Measurements from ENCODE around the gene WWOX. TPM values are rescaled to one million over a fixed set of nuclear protein-coding genes. Genes with fewer than 3 reads are reported as not detected.

Gene WWOX
- total RNA-seq, 1 experiment from 2014 or later: 79.9 TPM

GRCh38 chr16:79062336-79062735 lies 962.9 kb downstream of the WWOX start:
- ChIA-PET CTCF (no interaction called here), POLR2A (ENCODE audit: low non-redundant PET) (no interaction called here)
- no peaks in the 10 kb centered on the region for H3K9me3 ChIP-seq (ENCODE audit: low read depth, low read length, poor library complexity, severe bottlenecking)
- no TSS peak for BruUV-seq (replicated peaks)
- no peaks in the 10 kb centered on the region for H3K27me3 ChIP-seq (replicated peaks; ENCODE audit: insufficient read depth, low read depth, low read length, poor library complexity)
- H3K4me1 ChIP-seq (ENCODE audit: insufficient read depth, low read length, poor library complexity, severe bottlenecking): no peaks in the 10 kb centered on the region
- peak; percentile 27 for DNase-seq (ENCODE audit: low spot score)
- intact Hi-C loops (cut with micrococcal nuclease; ENCODE audit: unreplicated experiment): no loop called here
- no peak for TF ChIP-seq EZH2 (IDR thresholded peaks at IDR 0.05; ENCODE audit: borderline replicate concordance, low read depth, low read length, poor library complexity, severe bottlenecking)
- no peak for TF ChIP-seq CTCF (conservative IDR thresholded peaks at IDR 0.05; ENCODE audit: low read depth, low read length)
- no peaks in the 10 kb centered on the region for H3K36me3 ChIP-seq (ENCODE audit: insufficient read depth, low read length, poor library complexity, severe bottlenecking)
- H3K27ac ChIP-seq (ENCODE audit: low read depth, low read length, poor library complexity, severe bottlenecking): no peak overlapping the region
- H3K4me3 ChIP-seq (ENCODE audit: low read depth, low read length, poor library complexity, severe bottlenecking): no peak overlapping the region

- H3K27me3 ChIP-seq (replicated peaks; ENCODE audit: insufficient read depth, low read depth, low read length, poor library complexity): no peaks in the 10 kb centered on the region
- no peak for DNase-seq (ENCODE audit: low spot score)
- no peaks in the 10 kb centered on the region for H3K9me3 ChIP-seq (ENCODE audit: low read depth, low read length, poor library complexity, severe bottlenecking)
- ChIA-PET POLR2A (ENCODE audit: low non-redundant PET) (no interaction called here), CTCF (no interaction called here)
- H3K27ac ChIP-seq (ENCODE audit: low read depth, low read length, poor library complexity, severe bottlenecking): no peak overlapping the region
- intact Hi-C loops (cut with micrococcal nuclease; ENCODE audit: unreplicated experiment): no loop called here
- H3K36me3 ChIP-seq (ENCODE audit: insufficient read depth, low read length, poor library complexity, severe bottlenecking): no peaks in the 10 kb centered on the region
- H3K4me3 ChIP-seq (ENCODE audit: low read depth, low read length, poor library complexity, severe bottlenecking): no peak overlapping the region
- no TSS peak for BruUV-seq (replicated peaks)
- H3K4me1 ChIP-seq (ENCODE audit: insufficient read depth, low read length, poor library complexity, severe bottlenecking): no peaks in the 10 kb centered on the region
- no peak for TF ChIP-seq EZH2 (IDR thresholded peaks at IDR 0.05; ENCODE audit: borderline replicate concordance, low read depth, low read length, poor library complexity, severe bottlenecking)
- no peak for TF ChIP-seq CTCF (conservative IDR thresholded peaks at IDR 0.05; ENCODE audit: low read depth, low read length)
Measured at GRCh38 chr16:79062821-79063220, 963.4 kb downstream of the WWOX start.

- BruUV-seq (replicated peaks): no TSS peak
- H3K36me3 ChIP-seq (ENCODE audit: insufficient read depth, low read length, poor library complexity, severe bottlenecking): no peaks in the 10 kb centered on the region
- H3K4me3 ChIP-seq (ENCODE audit: low read depth, low read length, poor library complexity, severe bottlenecking): no peak overlapping the region
- intact Hi-C loops (cut with micrococcal nuclease; ENCODE audit: unreplicated experiment): no loop called here
- DNase-seq (ENCODE audit: low spot score): no peak
- CTCF ChIA-PET: no interaction called here
- no peaks in the 10 kb centered on the region for H3K9me3 ChIP-seq (ENCODE audit: low read depth, low read length, poor library complexity, severe bottlenecking)
- POLR2A ChIA-PET (ENCODE audit: low non-redundant PET): no interaction called here
- no peaks in the 10 kb centered on the region for H3K4me1 ChIP-seq (ENCODE audit: insufficient read depth, low read length, poor library complexity, severe bottlenecking)
- H3K27me3 ChIP-seq (replicated peaks; ENCODE audit: insufficient read depth, low read depth, low read length, poor library complexity): no peaks in the 10 kb centered on the region
- no peak overlapping the region for H3K27ac ChIP-seq (ENCODE audit: low read depth, low read length, poor library complexity, severe bottlenecking)
- TF ChIP-seq EZH2 (IDR thresholded peaks at IDR 0.05; ENCODE audit: borderline replicate concordance, low read depth, low read length, poor library complexity, severe bottlenecking) (no peak), CTCF (conservative IDR thresholded peaks at IDR 0.05; ENCODE audit: low read depth, low read length) (no peak)
Measured at GRCh38 chr16:79064256-79064972, 965.0 kb downstream of the WWOX start.

Measured in A673 (cell line).